ENCODE measurements around the gene SLC22A16. TPM values are rescaled to one million over a fixed set of nuclear protein-coding genes. Genes with fewer than 3 reads are reported as not detected.

SLC22A16 gene
- total RNA-seq, 1 donor from 2014 or later: not detected

DNA sequence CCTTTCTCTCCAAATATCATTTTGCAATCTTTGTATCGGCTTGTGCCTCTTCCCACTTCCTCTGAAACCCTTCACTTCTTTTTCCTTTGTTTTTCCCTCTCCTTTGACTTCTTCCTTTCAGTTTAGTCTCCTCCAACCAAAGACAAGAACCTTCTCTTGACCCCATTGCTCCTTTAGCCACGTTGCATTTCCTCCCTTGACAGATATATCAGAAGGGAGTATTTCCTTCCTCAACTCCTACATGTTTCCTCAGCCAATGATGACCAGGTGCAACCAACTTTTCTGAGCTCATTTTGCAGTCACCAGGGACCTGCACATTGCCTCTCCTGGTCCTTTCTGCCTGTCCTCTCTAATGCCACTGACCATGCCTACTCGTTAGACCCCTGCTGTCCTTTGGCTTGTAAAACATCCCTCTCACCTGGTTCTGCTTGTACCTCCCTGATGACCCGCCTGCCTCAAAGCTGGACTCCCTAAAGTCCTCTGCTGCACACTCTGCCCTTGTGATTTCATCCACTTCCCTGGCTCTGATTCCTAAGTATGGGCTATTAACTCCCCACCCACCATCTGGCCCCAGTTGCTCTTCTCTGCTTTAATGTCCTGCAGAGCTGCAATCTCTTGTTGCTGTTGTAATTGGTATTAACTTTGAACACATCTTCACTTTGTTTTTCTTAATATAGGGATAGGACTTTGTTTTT is 27.4 kb downstream of the SLC22A16 start:
- DNase-seq (ENCODE audit: low read depth in 2 of 2): no peak

DNA sequence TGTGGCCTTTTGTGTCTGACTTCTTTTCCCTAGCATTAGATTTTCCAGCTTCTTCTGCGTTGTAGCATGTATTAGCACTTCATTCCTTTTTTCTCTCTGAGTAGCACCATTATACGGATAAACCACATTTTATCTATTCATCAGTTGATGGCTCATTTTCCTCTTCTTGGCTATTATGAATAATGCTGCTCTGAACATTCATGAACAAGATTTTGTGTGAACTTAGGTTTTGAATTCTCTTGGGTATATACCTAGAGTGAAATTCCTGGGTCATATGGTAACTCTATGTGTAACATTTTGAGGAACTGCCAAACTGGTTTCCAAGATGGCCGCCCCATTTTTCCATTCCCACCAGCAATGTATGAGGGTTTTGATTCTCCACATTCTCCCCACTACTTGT is 28.7 kb downstream of the SLC22A16 start:
- no peak for DNase-seq (ENCODE audit: low read depth in 2 of 2)

DNA sequence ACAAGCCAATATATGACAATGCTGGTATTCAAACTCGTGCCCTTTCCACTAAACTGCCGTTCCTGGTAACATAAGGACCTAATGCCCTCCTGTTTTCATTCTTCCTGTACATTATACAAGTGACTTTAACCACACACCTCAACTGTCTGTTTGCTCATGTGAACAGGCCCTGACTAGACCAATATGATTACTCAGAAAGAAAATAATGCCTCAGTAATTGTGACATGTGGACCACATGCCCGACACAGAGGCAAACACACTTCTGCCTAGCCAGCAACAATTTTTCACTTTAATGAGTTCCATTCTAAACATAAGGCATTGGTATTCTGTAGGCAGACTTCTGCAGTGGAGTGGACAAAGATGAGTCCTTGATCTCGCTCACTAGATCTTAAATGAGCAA is 30.0 kb downstream of the SLC22A16 start:
- DNase-seq (ENCODE audit: low read depth in 2 of 2): no peak

- DNase-seq (ENCODE audit: low read depth in 2 of 2): no peak
Measured at GRCh38 chr6:110440026-110440425, 36.4 kb downstream of the SLC22A16 start.

- no peak for DNase-seq (ENCODE audit: low read depth in 2 of 2)
Measured at GRCh38 chr6:110439356-110439755, 37.1 kb downstream of the SLC22A16 start.

GRCh38 chr6:110434961-110435602 is 41.3 kb downstream of the SLC22A16 start:
- DNase-seq (ENCODE audit: low read depth in 2 of 2): no peak

DNA sequence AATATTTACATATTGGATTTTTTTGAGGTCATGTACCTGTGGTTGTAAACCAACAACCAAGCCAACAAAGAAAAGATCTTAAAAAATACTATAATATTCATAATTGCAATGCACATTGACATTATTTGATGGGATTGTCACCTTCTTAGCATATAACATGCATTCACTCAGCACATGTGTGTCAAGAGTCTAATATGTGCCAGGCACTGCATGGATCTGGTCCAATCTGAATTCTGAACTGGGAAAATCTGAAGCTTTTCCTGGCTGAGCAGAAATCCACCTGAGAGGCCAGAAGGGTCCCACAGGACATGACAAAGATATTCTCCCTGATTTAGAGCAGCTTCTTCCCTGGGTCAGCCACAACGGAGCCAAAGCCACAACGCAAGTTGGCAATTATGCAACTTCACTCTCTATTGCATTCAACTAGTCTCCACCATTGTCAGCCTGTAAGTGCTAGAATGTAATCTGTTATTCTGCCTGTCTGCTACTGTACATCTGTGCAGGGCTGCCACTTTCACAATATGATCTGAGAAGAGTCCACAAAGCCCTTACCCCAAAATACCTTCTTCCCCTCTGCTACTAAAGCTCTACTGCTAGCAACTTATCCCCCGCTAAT is 44.0 kb downstream of the SLC22A16 start:
- no peak for DNase-seq (ENCODE audit: low read depth in 2 of 2)

DNA sequence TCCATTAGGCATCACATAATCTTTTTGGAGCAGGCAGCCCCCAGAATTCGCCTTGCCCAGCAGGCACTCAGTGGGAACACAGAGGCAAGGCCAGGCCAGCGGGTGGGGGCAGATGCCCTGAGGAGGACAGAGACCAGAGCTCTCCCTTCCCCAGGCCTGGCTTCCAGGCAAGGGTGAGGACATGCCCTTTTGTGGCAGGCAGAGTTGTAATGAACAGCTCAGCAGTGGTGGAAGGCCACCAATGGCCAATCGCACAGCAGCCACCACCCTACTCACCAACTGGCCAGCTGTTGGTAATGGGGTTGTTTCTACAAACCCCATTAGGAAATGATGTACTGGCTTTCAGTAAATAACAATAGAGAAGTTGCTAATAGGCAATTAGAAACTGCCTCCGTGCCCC is 45.7 kb downstream of the SLC22A16 start:
- no peak for DNase-seq (ENCODE audit: low read depth in 2 of 2)

DNA sequence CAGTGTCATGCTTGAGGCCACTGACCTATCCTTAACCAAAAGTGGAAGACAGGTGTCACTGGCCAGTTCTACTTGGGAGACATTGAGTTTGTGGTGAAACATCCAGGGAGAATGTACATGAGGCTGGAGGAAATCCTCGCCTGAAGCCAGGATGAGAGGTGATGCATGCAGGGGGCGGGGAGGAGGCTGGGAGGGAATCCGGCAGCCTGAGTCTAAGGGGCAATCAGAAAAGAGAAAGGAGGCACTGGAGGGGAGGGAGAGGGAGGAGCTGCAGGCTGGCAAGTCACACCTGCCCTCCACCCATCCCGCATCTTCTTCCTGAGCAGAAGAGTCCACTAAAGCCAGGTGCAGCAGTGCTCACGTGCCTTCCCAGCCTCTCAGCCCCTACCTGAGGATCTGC is 46.2 kb downstream of the SLC22A16 start:
- no peak for DNase-seq (ENCODE audit: low read depth in 2 of 2)

DNA sequence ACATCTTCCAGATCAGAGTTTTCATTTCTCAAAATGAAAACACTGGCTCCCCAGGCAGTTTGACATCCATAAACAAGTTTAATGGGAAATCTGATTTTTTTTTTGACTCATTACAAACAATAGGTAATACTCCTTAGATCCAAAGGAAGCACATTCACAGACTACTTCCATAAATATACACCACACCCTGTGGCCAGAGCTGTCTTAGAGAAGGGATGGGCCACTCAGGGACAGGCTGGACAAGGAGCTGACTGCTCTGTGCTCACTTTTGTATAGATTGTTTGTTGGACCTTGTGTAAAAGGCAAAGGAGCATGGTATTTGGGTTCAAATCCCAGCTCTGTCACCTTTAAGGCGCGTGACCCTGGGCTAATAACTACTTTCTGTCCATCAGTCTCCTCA is 48.3 kb downstream of the SLC22A16 start:
- DNase-seq (ENCODE audit: low read depth in 2 of 2): no peak

GRCh38 chr6:110425816-110426215 is 50.6 kb downstream of the SLC22A16 start:
- DNase-seq (ENCODE audit: low read depth in 2 of 2): no peak

- DNase-seq (ENCODE audit: low read depth in 2 of 2): no peak
Measured at GRCh38 chr6:110422444-110422822, 54.0 kb downstream of the SLC22A16 start.

GRCh38 chr6:110421749-110422443 is 54.5 kb downstream of the SLC22A16 start:
- no peak for DNase-seq (ENCODE audit: low read depth in 2 of 2)

- no peak for DNase-seq (ENCODE audit: low read depth in 2 of 2)
Measured at GRCh38 chr6:110419028-110419739, 57.2 kb downstream of the SLC22A16 start.

GRCh38 chr6:110418594-110418993 is 57.8 kb downstream of the SLC22A16 start:
- no peak for DNase-seq (ENCODE audit: low read depth in 2 of 2)

DNA sequence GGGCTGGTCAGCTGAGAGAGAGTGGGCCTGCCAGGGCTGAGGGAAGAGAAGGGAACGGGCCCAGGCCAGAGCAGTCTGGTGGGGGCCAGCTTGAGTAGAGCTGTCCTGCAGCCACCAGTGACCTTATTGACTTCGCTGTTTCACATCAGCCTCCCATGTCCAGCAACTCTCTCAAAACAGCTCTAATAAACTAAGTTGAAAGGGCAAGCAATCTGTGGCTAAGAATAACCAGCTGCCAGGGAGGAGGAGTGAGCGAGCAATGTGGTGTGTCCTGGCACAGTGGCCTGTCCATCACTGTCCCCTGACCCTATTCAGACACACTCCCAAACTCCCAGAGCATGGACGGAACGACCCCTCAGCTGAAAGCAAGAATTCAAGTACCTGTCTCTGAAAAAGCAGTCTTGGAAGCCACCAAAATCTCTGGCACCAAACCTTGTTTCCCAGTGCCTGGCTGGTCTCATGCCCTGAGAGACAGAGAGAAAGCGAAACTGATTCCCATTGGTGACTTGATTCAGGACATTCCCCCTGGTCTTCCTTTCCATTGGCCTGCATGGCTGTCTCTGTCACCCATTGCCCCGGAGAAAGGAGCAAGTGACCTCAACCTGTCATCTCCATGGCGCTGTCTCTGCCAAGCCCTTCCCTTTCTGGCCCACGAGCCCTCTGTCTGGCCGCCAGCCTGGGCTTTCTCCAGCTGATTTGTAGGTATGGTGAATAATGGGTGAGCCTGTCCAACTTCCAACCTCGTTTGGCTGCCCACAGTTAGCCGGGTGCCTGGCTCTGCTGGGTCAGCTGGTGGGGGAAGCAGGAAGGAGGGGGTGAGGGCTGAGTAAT is 61.1 kb downstream of the SLC22A16 start, which contains the start of gene DDO:
DDO (minus strand) TSS at position 490 of the 831 bp plus-strand sequence. CDS start 2,113 bp downstream, outside the sequence.
- peak; percentile 76 to 94 for DNase-seq (ENCODE audit: low read depth in 2 of 2)

GRCh38 chr6:110414669-110415068 is 61.7 kb downstream of the SLC22A16 start:
- no peak for DNase-seq (ENCODE audit: low read depth in 2 of 2)

- peak in 1 of 2 donors; percentile 4 for DNase-seq (ENCODE audit: low read depth in 2 of 2)
Measured at GRCh38 chr6:110412360-110412759, 64.1 kb downstream of the SLC22A16 start.

- DNase-seq (ENCODE audit: low read depth in 2 of 2): no peak
Measured at GRCh38 chr6:110410511-110410910, 65.9 kb downstream of the SLC22A16 start.

- no peak for DNase-seq (ENCODE audit: low read depth in 2 of 2)
Measured at GRCh38 chr6:110409794-110410193, 66.6 kb downstream of the SLC22A16 start.

DNA sequence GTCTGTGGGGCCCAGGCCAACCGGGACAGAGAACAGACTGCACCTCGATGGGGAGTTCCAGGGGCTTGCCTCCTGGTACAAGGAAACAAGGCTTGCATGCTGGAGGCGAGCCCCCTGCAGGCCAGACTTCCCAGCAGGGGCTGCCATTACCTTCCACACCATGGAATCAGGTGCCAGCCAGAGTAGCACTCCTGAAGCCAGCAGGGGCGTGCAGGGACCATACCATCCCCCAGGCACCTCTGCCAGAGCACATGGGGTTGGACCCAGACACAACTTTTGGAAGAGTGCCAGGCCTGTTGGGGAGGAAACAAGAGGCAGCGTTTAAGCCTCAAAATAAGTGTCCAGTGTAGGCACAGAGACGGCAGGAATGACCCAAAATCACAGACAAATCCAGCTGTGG is 67.5 kb downstream of the SLC22A16 start:
- no peak for DNase-seq (ENCODE audit: low read depth in 2 of 2)

Data from dermis microvascular lymphatic vessel endothelial cell (primary cell).